ENCODE data around the gene SHROOM2.
"Not testable (repeated sequence)": the region's sequence is repeated elsewhere in the genome, so short reads cannot be mapped to it uniquely, and the experiment has no call there.

SHROOM2 gene

DNA sequence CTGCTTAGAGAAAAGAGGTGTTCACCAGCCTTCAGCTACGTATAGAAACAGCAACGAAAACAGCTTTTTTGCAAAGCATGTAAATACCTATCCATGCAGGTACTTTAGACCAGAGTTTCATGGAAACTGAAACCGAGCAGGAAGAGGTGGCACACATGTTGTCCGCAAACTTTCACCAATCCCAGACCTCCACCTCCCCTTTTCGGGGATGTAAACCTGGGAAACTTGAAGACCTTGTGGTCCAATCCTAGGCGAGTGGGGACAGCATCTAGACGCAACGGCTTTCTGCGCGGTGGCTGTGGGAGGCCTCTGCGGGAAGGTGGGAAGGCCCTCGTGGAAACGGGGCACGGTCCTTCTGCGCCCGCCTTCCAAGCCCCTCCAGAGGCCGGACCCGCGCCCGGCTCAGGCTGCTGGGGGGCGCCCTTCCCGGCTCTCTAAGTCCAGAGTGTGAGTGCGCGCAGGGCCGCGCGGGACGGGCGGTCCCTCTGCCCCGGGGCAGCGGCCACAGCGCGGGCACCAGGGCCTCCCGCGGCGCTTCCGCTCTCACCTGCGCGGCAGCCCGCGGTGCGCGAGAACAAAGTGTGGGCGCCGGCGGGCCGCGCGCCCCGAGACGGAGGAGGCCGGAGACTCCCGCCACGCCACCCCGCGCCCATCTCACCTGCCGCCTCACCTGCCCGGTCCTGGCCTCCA is 830 bp upstream of the SHROOM2 start:
- DNase-seq (ENCODE audit: low read depth in 3 of 3, low spot score in 1 of 3), result no peak

DNA sequence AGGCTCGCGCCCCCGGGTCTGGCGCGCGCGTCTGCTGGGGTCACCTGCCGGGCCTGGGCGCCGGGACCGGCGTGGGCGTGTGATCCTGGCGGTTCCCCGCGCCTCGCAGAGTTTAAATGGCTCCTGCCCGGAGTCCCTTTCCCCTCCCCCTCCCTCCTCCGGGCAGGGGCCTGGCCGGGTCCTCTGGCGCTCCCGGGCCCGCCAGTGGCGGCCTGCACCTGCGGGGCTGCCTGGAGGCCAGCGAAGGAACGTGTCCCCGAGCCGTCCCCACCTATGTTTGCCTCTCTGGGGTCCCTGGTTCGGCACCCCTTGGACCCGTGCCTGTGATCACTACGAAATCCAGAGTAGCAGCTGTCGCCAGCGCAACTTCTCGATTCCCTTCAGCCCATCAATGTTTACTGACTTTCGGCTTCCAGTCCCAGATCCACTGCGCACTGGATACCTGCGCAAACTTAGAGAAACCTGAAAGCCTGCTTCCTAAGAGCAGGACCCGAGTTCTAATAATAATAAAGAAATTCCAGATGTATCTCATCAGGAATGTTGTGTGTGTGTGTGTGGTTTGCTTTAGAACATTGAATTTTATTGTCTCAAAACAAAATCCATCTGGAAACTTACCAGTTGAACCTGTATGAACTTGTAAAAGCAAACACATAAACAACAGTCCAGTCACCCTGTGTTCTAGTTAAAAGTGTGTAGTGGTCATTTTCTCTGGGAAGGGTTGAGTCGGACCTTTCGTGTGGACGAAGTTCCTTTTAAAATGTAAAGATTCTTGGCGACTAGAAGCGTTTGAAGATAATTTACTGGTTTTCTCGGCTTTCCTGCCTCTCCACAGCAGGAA is 788 bp downstream of the SHROOM2 start:
- no peak for DNase-seq (ENCODE audit: low read depth in 3 of 3, low spot score in 1 of 3)

DNA sequence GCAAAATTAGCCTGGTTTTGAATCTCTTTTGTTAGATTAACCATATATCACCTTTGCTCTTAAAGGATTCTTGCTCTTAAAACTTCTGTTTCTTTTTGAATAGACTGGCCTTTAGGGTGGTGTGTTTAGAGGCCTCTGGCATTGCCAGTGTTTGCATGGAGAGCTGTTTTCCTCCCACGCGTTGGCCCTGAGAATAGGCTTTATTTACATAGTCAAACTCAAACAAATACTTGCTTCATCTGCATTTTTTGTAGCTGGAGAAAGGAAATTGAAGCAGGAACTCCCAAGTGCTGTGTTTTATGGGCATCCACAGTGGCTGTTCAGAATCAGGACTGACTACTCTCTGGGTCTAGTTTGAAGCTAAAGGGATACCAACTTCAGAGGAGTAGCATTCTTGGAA is 2.7 kb downstream of the SHROOM2 start:
- no peak for DNase-seq (ENCODE audit: low read depth in 3 of 3, low spot score in 1 of 3)

DNA sequence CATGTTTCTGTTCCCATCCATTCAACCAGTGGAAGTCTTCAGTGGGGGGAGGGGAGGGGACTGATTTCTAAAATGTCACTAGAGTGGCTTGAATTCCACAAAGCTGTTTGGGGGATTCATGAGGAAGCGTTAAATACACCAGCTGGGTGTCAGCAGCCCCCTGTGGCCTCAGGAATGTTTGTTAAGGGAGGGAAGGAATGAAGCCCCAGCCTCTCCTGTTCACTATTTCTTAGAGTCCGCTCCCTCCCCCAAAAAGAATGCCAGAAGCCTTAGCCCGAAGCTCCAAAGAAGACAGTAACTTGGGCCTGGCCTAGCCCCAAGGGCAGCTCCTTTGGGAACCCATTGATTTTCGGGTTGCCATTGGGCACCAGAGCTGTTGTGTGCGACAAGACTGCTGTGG is 3.3 kb downstream of the SHROOM2 start:
- no peak for DNase-seq (ENCODE audit: low read depth in 3 of 3, low spot score in 1 of 3)

DNA sequence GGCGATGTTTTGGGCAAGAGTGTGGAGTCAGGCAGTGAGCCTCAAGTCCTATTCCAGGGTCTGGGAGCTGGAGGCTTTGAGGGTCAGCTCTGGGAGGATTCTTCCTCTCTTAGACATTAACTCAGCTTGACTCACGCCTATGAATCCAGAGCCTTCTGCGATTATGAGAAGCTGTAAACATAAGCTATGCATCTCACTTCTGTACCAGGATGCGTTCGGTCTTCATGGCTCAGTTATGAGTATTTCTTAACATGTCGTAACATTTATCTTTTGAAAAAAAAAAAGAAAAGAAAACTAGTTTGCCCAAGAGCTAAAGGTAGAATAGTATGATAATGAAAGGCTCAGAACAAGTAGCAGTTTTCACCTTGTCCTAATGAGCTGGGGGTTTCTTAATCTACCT is 4.6 kb downstream of the SHROOM2 start:
- no peak for DNase-seq (ENCODE audit: low read depth in 3 of 3, low spot score in 1 of 3)

DNA sequence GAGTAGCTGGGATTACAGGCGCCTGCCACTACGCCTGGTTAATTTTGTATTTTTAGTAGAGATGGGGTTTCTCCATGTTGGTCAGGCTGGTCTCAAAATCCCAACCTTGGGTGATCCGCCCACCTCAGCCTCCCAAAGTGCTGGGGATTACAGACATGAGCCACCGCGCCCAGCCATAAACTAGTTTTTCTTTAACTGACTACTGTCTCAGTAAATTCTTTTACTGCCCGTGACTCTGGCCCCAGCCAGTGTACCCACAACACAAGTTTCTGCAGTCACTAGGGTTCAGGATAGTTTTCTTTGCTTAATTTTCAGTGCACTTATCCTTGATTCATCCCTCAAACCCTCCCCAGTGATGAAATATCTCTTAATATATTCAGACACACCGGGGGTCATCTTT is 8.3 kb downstream of the SHROOM2 start:
- no peak for DNase-seq (ENCODE audit: low read depth in 3 of 3, low spot score in 1 of 3)

DNA sequence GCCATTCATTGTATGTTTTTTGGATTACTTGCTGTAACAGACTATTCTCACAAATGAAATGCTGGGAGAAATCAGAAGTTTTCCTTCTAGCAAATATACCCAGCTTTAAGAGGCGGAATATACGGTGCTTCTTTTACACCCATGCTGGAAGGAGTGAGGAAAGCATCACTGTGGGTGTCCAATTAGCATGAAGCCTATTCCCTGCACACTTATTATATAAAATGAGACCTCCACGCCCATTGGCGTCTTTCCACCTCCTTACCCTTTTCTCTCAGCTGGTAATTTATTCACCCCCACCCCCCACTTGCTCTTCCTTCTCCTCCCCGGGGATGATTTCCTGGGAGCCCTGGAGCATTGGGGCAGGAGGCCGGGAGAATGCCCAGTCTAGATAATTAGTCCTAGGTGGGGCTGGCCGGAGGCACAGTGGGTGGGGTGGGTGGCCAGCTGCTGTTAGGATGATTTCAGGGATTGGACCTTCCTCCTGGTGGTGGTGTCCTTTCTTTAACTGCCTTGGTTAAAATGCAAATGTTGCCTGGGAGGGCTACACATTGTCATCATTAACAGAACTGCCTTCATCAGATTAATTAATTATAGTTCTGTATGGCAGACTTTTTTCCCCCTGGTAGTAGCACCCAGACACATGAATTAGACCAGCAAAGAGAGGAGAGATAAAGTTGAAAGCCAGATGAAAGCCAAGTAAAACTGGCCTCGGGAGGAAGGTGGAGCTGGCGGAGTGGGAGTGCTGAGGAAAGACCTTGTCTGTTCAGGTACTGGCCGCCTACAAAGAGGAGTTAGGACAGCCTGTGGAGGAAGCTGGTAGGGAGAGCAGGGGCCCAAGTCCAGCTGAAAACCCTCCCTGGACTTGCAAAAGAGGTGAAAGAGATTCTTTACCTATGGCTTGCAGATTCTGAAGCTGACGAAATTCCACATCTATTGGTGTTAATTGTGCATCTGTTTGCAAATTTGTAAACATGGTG is 11.4 kb downstream of the SHROOM2 start:
- DNase-seq (ENCODE audit: low read depth in 3 of 3, low spot score in 1 of 3), result no peak

DNA sequence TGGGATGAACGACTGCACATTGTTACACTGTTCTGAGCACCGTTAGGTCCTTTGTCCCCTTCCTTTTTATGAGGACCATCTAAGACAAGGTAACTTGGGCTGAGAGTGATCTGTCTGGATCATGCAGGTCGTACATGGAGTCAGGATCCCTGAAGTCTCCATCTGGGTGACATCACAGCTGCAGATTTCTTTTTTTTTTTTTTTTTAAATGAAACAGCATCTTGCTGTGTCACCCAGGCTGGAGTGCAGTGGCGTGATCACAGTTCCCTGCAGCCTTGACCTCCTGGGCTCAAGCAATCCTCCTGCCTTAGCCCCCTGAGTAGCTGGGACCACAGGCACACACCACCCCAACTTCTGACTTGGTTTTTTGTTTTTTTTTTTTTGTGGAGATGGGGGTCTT is 16.5 kb downstream of the SHROOM2 start:
- DNase-seq (ENCODE audit: low read depth in 3 of 3, low spot score in 1 of 3), result no peak

DNA sequence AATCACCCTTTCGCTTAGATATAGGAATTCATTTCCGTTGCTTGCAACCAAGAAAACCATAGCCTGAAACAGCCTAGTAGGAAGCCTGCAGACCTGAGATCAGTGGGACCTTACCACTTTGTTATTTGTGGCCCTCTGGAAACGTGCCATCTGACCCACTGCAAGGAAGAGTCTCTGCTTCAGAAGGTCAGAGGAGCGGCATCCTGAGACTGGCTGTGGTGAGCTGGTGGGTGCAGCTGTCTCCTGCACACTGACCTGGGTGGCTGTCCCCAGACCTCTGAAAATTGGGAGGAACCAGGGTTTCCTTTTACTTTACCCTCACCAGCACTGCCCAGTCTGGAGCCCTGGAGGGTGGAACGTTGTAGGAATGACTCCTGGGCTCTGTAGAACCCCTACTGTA is 18.2 kb downstream of the SHROOM2 start:
- no peak for DNase-seq (ENCODE audit: low read depth in 3 of 3, low spot score in 1 of 3)

DNA sequence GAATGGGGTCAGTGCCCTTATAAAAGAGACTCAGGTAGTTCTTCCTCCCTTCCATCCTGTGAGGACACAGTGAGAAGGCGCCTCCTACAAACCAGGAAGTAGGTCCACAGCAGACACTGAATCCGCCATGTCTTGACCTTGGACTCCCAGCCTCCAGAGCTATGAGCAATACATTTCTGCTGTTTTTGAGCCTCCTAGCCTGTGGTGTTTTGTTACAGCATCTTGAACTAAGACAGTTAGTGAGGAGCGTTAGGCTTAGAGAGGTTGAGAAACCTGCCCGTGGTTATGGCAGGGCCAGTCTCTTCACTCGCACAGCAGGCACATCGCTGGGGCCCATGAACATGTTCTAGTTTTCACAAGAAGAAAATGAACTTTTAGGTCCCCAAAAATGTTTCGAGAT is 19.7 kb downstream of the SHROOM2 start:
- no peak for DNase-seq (ENCODE audit: low read depth in 3 of 3, low spot score in 1 of 3)

DNA sequence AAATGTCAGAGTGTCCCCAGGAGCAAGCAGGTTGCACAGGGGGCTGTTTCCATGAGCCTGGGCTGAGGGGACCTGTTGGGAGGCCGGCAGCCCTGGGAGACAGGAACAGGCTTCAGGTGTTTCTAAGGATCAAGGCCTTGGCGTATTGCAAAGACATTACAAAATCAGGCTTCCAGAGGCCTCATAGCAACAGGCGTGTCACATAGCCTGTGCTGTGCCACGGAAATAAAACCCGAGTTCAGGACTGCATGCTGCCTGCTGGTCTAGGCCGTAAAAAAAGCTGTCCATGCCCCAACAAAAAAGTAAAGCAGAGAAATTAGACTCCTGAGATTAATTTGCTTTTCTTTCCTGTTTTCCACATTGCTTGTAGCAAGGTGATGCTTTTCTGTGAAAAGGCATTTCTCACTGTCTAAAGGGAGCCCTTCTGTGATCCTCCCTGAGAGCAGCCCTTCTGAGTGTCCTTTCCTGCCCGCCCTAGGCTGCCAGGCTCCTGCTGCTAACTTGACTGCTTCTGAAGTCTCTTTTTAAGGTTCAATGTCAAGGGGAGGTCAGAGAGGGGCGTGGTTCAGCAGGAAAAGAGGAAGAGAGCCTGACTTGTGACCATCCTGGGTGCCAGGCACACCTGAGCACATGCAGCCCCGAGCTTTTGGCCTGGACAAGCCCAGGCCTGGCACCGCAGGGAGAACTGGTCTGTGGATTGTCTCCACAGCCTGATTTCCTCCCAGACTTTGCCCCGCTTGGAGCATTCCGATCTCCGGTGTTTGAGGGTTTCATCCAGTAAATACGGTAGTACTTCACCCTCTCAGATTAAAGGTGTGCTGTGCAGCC is 21.3 kb downstream of the SHROOM2 start:
- no peak for DNase-seq (ENCODE audit: low read depth in 3 of 3, low spot score in 1 of 3)

DNA sequence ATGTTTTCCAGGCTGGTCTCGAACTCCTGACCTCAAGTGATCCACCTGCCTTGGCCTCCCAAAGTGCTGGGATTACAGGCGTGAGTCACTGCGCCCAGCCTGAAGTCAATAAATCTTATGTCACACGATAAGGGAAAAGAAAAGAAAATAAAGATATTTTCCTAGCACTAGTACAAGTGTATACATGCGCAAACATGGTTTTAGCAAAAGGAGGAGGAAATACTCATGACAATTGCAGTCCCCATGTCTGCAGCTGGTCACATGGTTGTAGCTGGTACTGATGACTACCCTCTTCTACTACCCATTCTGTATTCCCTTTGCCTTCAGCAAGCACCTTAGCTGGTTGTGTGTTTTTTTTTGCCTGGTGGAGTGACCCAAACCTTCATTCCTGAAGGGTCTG is 23.6 kb downstream of the SHROOM2 start:
- DNase-seq (ENCODE audit: low read depth in 3 of 3, low spot score in 1 of 3), result not testable (repeated sequence)

DNA sequence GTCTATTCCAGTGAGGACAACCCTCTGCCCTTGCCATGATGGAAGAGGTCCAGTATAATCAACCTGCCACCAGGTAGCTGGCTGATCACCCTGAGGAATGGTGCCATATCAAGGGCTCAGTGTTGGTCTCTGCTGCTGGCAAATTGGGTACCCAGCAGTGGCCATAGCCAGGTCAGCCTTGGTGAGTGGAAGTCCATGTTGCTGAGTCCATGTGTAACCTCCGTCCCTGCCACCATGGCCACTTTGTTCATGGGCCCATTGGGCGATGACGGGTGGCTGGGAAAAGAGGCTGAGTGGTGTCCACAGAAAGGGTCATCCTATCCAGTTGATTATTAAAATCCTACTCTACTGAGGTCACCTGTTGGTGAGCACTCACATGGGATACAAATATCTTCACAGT is 24.9 kb downstream of the SHROOM2 start:
- DNase-seq (ENCODE audit: low read depth in 3 of 3, low spot score in 1 of 3), result not testable (repeated sequence)

DNA sequence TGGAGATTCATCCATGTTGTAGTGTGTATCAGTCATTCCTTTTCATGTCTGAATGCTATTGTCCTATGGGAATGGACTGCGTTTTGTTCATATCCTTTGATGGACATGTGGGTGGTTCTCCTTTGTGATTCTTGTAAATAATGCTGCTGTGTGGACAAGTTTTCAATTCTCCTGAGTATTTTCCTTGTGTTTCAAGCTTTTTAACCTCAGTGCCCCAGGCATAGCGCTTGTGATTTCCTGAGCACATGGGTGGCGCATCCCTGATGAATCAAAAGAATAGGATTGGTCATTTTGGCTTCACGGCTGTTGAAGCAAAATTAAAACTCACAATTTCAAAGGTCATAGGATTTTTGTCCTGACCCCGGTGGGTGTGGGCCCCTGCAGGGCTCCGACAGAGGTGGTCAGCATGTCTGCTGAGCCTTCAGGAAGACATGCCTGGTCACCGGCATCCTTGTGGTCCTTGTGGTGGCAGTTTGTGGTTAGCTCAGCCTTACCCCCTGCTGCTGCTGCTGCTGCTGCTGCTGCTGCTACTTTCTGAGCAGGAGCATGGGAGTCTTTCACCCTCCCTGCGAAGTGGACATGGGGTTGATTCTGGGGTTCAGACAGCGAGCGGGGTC is 30.0 kb downstream of the SHROOM2 start:
- no peak for DNase-seq (ENCODE audit: low read depth in 3 of 3, low spot score in 1 of 3)

DNA sequence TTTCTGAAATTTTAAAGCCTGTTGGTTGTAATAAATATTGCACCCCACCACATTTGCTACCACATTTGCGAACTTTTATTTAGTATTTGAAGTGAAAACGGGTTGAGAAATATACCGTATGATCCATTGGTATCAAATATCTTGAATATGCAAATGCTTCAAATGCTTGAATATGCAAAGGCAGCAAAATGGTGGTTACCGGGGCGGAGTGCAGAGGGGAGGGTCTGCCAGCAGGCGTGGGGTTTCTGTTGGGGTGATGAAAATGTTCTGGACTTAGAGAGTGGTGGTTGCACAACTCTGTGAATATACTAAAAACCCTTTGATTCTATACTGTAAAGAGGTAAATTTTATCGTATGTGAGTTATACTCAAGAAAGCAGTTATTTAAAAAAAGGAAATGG is 35.3 kb downstream of the SHROOM2 start:
- no peak for DNase-seq (ENCODE audit: low read depth in 3 of 3, low spot score in 1 of 3)

DNA sequence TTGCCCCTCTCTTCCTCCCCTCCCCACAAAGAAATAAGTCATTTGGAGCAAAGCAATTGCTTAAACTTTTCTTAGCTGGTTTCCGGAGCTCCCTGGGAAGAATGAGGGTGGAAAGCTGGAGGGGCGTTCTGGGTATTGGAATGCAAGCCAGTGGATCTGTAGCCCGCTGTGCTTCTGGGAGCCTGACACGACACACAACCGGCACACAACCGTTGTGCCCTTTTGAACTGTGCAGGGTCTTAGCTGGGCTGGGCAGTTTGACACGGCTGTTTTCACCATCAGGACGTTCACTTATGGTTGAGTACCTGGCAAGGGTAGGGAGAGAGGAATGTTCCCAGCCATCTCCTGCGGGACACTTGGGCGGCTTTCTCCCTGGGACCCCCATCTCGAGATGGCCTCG is 38.3 kb downstream of the SHROOM2 start:
- no peak for DNase-seq (ENCODE audit: low read depth in 3 of 3, low spot score in 1 of 3)

DNA sequence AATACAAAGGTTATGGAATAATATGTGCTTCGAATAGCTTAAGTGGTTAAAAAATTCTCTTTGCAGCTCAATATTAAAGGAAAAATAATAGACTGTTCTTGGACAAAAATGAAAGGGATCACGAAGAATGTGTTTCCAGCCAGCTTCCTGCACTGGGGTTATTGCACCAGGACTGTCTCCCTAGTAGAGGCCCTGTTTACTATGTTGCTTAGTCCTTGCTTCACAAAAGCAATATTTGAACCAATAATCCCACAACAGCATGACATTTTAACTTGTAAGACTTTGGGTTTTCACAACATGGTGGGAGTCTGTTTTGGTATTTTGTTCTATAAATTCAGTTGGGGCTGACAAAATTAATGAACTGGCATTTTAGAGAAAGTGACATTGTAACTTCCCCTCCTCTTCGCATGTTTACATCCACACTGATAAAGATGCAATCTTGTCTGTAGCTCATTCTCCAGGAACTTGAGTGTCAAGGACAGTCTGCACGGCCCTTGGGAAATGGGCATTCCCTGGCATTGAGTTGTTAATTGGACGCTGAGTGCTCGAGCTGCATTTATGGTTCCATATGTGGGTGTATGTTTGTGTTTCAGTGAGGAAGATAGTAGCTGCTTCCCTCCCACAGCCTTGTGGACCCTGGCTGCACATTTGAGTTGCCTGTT is 39.0 kb downstream of the SHROOM2 start:
- DNase-seq (ENCODE audit: low read depth in 3 of 3, low spot score in 1 of 3), result no peak

DNA sequence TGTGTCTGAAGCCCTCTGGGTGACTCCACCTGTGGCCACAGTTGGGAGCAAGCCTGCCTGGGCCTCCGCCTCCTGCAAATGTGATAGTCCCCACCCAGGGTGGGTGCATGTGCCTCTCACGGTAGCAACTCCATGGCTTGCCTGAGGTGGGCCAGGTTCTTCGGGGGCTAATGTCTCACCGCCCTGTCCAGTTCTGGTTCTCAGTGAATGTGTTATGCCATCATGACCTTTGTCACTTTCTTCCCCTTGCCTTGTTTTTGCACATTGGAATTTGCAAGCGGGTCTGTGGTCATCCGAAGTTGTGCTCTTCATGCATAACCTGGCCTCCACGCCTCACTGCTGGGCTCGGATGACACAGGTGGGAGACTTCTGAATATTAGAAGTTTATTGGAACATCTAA is 39.7 kb downstream of the SHROOM2 start:
- DNase-seq (ENCODE audit: low read depth in 3 of 3, low spot score in 1 of 3), result no peak

DNA sequence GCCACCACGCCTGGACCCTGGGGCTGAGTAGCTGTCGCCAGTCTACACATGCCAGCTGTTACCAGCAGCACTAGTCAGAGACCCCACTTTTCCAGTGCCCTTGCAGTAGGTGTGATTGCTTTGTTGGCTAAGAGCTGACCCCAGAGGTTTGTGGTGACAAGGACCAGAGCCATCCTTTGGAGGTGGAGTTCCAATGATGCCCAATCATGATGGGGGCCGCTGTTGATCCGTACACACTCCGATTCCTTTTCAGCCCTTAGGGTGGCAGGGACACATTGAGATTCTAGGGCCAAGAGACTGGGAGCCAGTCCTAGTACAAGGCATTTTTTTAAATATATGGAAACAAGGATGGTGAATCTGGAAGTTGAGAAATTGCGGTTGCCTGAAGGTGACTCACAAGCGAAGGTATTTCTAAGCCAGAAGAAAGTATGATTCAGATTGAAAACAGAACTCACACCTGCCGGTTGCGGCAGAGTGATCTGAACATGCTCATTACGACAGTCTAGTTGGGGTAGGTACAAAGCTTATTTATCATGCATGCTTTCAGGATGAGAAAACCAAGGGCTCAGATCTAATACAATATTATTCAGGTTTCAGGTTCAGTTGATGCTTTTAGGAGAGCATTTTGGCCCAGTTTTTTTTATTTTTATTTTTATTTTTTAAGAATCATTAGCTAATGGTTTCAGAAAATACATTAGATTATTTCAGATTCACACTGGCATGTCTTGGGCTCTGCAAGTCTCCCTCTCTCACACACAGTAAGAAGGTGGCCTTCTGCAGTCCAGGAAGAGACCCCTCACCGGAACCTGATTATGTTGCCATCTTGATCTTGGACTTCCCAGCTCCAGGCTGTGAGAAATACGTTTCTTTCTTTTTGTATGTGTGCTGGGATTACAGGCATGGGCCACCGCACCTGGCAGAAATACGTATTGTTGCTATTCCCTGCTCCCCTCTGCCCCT is 43.4 kb downstream of the SHROOM2 start:
- DNase-seq (ENCODE audit: low read depth in 3 of 3, low spot score in 1 of 3), result no peak
